Pancreas (tissue), 10 donors: ENCODE measurements around the gene HENMT1. TPM values are rescaled to one million over a fixed set of nuclear protein-coding genes. Genes with fewer than 3 reads are reported as not detected.

Experiments used
- ATAC-seq, 4 donors: fragments of 200-7000 bp; cut with Tn5 transposase; one replicate each; pipeline versions ENCODE4 v1.8.0 to v1.9.1; 2020; ENCODE audit warnings: mild to moderate bottlenecking in 4 of 4, moderate library complexity in 4 of 4
- DNase-seq, 6 donors: peaks; one replicate each; pipeline ENCODE4 v3.0.0-alpha.2; 2020
- FAIRE-seq: peaks from 2 replicates; lab custom pipeline; 2012; peaks lifted over from hg19 to GRCh38; lab: Jason Lieb, UNC
- H3K27ac ChIP-seq, 4 donors: fragments of 200-600 bp; sonication (generic); 1 replicate in 3 of 4; 2 replicates in 1 of 4; pipeline versions ENCODE4 v1.5.0 to v1.8.0; 2020
- H3K27me3 ChIP-seq, 4 donors: fragments of 200-600 bp; one replicate each; pipeline ENCODE4 v1.8.0; 2021
- H3K36me3 ChIP-seq, 3 donors: fragments of 200-600 bp; sonication (generic) in 1 of 3; one replicate each; pipeline versions ENCODE4 v1.5.0 to v1.8.0; 2020 to 2021
- H3K4me1 ChIP-seq, 3 donors: fragments of 200-600 bp; one replicate each; pipeline ENCODE4 v1.8.0; 2021
- H3K4me3 ChIP-seq, 4 donors: fragments of 200-600 bp; sonication (generic) in 2 of 4; one replicate each; pipeline versions ENCODE4 v1.5.0 to v1.8.0; 2020 to 2021
- H3K9me3 ChIP-seq, 4 donors: fragments of 200-600 bp; one replicate each; pipeline ENCODE4 v1.8.0; 2021
- WGBS, 2 donors: extraction: QIAGEN DNeasy Blood & Tissue Kit; methylation state at CpG; one replicate each; pipeline ENCODE4 v1.1.7; 2013; 5-methylcytosine and 5-hydroxymethylcytosine counted together
- intact Hi-C, 3 donors: fragments of 100-400 bp; cut with DNase I; formaldehyde crosslinking; loops; one replicate each; pipeline versions ENCODE4 v1.11.1 to v1.14.2; 2022
- polyA plus RNA-seq, 2 donors: library from polyadenylated mRNA; stranded (reverse); fragments of 200-250 nt; gene quantifications; one replicate each; pipeline ENCODE4 v1.2.3, GENCODE V29; 2013
- total RNA-seq, 6 donors: library from RNA; stranded (reverse); fragmentation: NEBNext Ultra II Directional in 4 of 6; extraction: Animal tissue kit (Norgen Biotek cat#: 25700) in 4 of 6; gene quantifications; one replicate each; pipeline versions ENCODE4 v1.2.1 to v1.2.4, GENCODE V29; 2021 to 2023
- TF ChIP-seq, protein P1 (sequence below), 4 donors: fragments of 200-600 bp; sonication (generic) in 3 of 4; IDR thresholded peaks; one replicate each; pipeline versions ENCODE4 v1.5.0 to v1.8.0; 2021; ENCODE audit warnings: antibody characterized with exemption in 4 of 4
- donor health status: healthy with polysubstance abuse.
- donor health status: DM: no; HTN: no; CAD: no; lungs with moderate emphysema.
- donor health status: DM: no; HTN: no; CAD: no.
- donor health status: control.
- donor health status: control.
- donor health status: Bipolar disorder and iron deficiency.
- donor health status: DM: yes; HTN: yes; CAD: no.
- donor health status: DM: no; HTN: no; CAD: no.
- donor health status: DM: no; HTN: no; CAD: no.
- donor health status: DM: yes; HTN: yes; CAD: no.

Gene HENMT1
- total and polyA plus RNA-seq, 8 donors, result 0.42 to 5.5 (median 1.1) TPM

- FAIRE-seq, result no peak
- peak overlapping the region; percentile 29 to 88 (median 78) for H3K4me3 ChIP-seq
- H3K27me3 ChIP-seq, result no peaks in the 10 kb centered on the region
- TF ChIP-seq, protein P1, sequence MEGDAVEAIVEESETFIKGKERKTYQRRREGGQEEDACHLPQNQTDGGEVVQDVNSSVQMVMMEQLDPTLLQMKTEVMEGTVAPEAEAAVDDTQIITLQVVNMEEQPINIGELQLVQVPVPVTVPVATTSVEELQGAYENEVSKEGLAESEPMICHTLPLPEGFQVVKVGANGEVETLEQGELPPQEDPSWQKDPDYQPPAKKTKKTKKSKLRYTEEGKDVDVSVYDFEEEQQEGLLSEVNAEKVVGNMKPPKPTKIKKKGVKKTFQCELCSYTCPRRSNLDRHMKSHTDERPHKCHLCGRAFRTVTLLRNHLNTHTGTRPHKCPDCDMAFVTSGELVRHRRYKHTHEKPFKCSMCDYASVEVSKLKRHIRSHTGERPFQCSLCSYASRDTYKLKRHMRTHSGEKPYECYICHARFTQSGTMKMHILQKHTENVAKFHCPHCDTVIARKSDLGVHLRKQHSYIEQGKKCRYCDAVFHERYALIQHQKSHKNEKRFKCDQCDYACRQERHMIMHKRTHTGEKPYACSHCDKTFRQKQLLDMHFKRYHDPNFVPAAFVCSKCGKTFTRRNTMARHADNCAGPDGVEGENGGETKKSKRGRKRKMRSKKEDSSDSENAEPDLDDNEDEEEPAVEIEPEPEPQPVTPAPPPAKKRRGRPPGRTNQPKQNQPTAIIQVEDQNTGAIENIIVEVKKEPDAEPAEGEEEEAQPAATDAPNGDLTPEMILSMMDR (IDR thresholded peaks at IDR 0.05), result no peak
- intact Hi-C loops, result no loop called here
- H3K4me1 ChIP-seq, result peaks cover 12 to 29% (median 22%) of the 10 kb centered on the region in 3 donors
- H3K9me3 ChIP-seq, result no peaks in the 10 kb centered on the region
- 0 to 1% methylated on average over 36 of the region's 36 CpGs for WGBS, 2 donors
- DNase-seq, result peak; percentile 50 to 64 (median 54)
- peak overlapping the region; percentile 89 to 96 (median 92) for H3K27ac ChIP-seq
- ATAC-seq, result peak; percentile 54 to 71 (median 62)
- H3K36me3 ChIP-seq, result peaks cover 0 to 22% (median 22%) of the 10 kb centered on the region in 3 donors
Measured at GRCh38 chr1:108692724-108693655, 32.1 kb upstream of the HENMT1 start.

DNA sequence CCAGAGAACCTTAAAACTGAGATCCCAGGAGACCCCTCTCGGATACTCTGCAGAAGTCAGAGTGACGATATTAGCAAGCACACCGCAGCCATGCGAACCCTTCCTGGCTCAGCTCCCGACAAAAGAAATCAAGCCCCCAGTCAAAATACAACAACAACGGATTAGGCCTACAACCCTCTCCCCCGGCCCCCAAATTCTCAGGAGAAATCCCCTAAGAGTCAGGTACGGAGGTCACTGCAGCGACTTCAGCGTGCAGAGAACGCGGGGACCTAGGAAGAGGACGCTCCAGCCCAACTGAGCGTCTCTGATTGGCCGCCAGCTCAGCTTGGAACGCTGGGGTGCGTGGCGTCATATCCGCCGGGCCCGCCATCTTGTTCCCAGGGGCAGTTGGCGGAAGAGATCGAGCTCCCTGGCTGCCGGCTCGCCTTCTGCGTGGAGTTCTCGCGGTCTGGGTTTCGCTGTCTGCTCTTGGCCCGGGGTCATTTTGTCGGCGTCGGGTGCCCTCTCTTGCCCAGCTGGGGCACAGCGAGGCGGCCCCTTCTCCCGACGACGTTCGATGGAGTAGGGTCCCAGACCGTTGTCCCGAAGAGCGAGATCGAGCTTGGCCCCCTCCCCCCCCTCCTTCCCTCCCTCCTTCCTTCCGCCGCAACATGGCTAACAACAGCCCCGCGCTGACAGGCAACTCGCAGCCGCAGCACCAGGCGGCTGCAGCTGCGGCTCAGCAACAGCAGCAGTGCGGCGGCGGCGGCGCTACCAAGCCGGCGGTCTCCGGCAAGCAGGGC lies 31.2 kb upstream of the HENMT1 start, which contains the start of gene PRPF38B:
TSS of gene PRPF38B (plus strand) at position 369 of the 782 bp plus-strand sequence. CDS start at position 651, 282 bp downstream.
- peak; percentile 90 to 96 (median 94) for DNase-seq
- Histone ChIP-seq H3K27ac (peak within 1 kb of the TSS; percentile 89 to 96 (median 92)), H3K9me3 (no peaks in the 10 kb centered on the region), H3K4me3 (peak within 1 kb of the TSS; percentile 29 to 88 (median 78)), H3K36me3 (peaks cover 0 to 16% (median 13%) of the 10 kb centered on the region in 3 donors), H3K4me1 (peaks cover 12 to 29% (median 22%) of the 10 kb centered on the region in 3 donors), H3K27me3 (no peaks in the 10 kb centered on the region)
- peak; percentile 95 to 99 (median 96) for ATAC-seq
- TF ChIP-seq, protein P1 (IDR thresholded peaks at IDR 0.05), result no peak
- 0% methylated on average over 53 to 59 of the region's 59 CpGs for WGBS, 2 donors
- intact Hi-C loops, result no loop called here
- no peak for FAIRE-seq

DNA sequence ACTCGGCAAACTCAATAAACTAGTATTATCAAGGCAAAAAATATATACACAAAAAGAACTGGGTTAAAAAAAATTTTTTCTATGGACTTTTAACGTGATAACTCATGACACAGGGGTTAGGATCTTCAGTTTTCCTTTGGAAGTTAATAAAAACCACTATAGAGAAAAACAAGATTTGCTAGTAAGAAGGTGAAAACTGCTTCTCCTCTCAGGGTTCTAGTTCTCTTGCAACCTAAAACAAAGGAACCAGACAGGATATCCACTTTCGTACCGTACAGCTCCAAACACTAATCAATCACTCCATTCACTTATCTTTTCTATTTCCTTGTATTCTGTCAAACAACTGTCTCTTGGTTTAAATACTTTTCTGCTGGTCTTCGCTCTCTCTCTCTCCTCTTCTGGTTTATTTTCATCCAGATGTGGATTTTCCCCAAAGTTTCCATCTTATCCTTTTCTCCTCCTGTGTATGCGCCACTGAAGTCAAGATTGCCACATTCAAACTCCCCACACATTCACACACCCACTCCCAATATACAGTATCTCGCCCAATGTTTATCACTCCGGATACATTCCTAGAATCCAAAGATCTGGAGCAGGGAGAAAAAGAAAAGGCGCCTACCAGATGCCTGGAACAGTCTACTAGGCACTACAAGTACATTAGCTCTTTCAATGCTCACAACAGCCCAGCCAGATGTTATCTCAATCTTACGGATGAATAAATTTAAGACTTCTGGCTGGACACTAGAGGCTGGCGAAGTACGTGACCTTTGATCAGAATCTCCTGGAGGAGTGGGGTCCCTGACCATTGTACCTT lies 30.4 kb upstream of the HENMT1 start:
- ATAC-seq (peak; percentile 1 to 4 (median 2)), FAIRE-seq (no peak), DNase-seq (no peak)
- Histone ChIP-seq H3K4me1 (peaks cover 12 to 29% (median 27%) of the 10 kb centered on the region in 3 donors), H3K27me3 (no peaks in the 10 kb centered on the region), H3K36me3 (peaks cover 0 to 8% (median 6%) of the 10 kb centered on the region in 3 donors), H3K9me3 (no peaks in the 10 kb centered on the region), H3K4me3 (peak overlapping the region; percentile 29 to 88 (median 78)), H3K27ac (peak overlapping the region; percentile 89 to 96 (median 92))
- WGBS, 2 donors, result 15 to 19% methylated on average over 12 of the region's 12 CpGs
- TF ChIP-seq, protein P1 (IDR thresholded peaks at IDR 0.05), result no peak
- intact Hi-C loops, result no loop called here

GRCh38 chr1:108686614-108687313 lies 25.9 kb upstream of the HENMT1 start:
- peak in 1 of 4 donors; percentile 38 for ATAC-seq
- Histone ChIP-seq H3K4me1 (peaks cover 0 to 9% (median 6%) of the 10 kb centered on the region in 3 donors), H3K4me3 (no peak overlapping the region), H3K27me3 (no peaks in the 10 kb centered on the region), H3K36me3 (no peaks in the 10 kb centered on the region), H3K9me3 (no peaks in the 10 kb centered on the region), H3K27ac (no peak overlapping the region)
- FAIRE-seq, result no peak
- TF ChIP-seq, protein P1 (IDR thresholded peaks at IDR 0.05), result no peak
- intact Hi-C loops, result no loop called here
- 17 to 24% methylated on average over 2 of the region's 2 CpGs for WGBS, 2 donors
- no peak for DNase-seq
